GM18511 (cell line): ENCODE results near the gene GRIP2.

Source experiments
- ATAC-seq: cut with Tn5 transposase; IDR thresholded peaks from one replicate; pipeline ENCODE4 v1.9.1; 2021; ENCODE audit warnings: mild to moderate bottlenecking, moderate library complexity; ENCODE audit not compliant: unreplicated experiment

Gene GRIP2

GRCh38 chr3:14562121-14562890 is 22.2 kb upstream of the GRIP2 start:
- no peak for ATAC-seq

DNA sequence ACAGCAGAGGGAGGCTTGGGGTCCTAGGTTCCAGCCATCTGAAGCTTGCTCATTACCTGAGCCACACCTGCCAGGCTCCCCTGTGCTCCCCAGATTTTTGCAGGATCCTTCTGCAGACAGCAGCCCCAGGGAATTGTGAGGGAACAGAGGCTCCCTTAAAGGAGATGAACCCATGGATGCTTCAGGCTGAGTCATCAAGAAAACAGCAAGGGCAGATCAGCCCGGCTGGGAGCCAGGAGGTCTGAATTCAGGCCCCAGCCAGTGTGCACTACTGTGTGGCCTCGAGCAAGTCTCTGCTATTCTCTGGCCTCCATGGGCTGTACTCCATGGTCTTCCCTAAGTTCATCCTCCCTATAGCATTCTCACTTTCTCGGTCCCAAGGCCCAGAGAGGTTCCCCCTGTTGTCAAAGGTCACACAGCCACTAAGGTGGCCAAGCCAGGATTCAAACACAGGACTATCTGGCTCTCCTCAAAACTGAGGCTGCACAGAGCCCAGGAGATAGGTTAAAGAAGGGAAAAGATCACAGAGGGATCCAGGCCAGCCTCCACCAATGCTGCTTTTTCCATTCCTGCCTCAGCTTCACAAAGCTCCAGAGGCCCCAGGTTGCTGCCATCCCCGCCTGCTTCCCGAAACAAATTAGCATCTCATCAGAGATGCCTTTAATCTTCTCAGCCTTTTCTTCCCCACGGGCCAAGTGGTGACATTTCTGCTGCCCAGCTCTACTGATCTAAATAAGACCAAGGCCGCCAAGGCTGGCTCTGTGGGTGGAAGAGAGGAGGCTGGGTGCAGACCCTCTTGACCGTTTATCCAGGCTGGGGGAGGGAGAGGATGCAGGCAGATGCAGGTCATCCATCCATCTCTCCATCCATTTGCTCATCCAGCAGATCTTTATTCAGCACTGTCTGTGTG is 21.2 kb upstream of the GRIP2 start:
- ATAC-seq, result no peak

DNA sequence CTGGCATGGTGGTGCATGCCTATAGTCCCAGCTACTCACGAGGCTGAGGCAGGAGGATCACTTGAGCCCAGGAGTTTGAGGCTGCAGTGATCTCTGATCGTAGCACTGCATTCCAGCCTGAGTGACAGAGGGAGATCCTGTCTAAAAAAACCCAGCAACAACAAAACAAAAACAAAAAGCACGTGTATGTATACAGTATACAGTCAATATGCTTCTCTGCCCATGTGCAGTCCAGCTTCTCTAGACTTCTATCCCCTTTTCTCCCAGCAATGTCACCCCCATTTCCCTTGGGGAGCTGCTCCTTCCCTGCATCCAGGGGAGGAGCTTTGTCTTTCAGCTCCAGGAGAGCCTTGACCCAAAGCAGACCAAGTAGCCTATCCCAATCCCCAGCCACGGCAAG is 20.0 kb upstream of the GRIP2 start:
- ATAC-seq, result no peak

GRCh38 chr3:14558029-14558428 is 17.9 kb upstream of the GRIP2 start:
- no peak for ATAC-seq

- no peak for ATAC-seq
Measured at GRCh38 chr3:14555835-14556234, 15.7 kb upstream of the GRIP2 start.

DNA sequence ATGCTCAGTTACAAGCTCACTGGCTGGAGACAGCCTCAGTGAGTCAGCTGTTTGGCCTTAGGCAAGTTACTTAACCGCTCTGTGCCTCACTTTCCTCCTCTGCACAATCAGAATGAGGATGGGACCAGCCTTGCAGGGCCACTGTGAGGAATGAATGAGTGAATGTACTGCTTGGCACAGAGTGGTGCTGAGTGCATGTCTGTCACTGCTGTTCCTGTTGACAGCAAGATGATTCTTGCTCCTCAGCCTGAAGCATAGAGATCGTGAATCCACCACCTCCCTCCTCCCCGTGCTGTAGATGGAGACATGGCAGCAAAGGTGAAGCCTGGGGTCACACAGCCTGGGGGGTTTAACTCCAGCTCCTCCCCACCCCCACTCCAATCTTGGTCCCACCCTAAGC is 14.6 kb upstream of the GRIP2 start:
- no peak for ATAC-seq

DNA sequence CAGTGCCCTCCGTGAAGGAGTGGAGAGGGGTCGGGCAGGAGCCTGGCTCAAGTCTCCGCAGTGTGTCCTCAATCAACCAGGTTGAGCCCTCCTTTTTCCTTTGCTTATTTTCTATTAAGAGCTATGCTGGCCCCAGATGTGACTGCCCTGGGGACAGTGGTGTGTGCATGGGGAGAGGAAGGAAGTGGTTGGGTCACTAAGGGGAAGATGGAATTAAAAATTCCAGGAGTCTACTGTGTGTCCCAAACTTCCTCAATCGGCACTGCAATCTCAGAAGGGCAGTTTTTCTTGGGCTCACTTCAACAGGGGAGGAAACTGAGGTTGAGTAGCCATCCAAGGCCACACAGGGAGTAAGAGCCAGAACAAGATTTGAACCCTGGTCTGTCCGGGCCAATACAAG is 13.7 kb upstream of the GRIP2 start:
- ATAC-seq, result no peak

DNA sequence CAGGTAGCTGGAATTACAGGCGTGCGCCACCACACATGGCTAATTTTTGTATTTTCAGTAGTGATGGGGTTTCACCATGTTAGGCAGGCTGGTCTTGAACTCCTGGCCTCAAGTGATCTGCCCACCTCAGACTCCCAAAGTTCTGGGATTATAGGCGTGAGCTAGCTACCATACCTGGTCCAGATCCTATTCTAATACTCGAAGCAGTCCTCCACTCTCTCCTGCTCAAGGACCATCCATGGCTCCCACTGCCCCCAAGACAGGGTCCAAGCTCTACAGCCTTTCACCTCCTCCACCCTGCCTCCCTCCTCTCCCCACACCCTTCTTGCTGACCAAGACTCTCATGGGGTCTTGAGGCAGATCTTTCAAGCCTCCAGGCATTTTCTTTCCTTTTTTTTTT is 12.6 kb upstream of the GRIP2 start:
- no peak for ATAC-seq

GRCh38 chr3:14552041-14552648 is 12.0 kb upstream of the GRIP2 start:
- no peak for ATAC-seq

DNA sequence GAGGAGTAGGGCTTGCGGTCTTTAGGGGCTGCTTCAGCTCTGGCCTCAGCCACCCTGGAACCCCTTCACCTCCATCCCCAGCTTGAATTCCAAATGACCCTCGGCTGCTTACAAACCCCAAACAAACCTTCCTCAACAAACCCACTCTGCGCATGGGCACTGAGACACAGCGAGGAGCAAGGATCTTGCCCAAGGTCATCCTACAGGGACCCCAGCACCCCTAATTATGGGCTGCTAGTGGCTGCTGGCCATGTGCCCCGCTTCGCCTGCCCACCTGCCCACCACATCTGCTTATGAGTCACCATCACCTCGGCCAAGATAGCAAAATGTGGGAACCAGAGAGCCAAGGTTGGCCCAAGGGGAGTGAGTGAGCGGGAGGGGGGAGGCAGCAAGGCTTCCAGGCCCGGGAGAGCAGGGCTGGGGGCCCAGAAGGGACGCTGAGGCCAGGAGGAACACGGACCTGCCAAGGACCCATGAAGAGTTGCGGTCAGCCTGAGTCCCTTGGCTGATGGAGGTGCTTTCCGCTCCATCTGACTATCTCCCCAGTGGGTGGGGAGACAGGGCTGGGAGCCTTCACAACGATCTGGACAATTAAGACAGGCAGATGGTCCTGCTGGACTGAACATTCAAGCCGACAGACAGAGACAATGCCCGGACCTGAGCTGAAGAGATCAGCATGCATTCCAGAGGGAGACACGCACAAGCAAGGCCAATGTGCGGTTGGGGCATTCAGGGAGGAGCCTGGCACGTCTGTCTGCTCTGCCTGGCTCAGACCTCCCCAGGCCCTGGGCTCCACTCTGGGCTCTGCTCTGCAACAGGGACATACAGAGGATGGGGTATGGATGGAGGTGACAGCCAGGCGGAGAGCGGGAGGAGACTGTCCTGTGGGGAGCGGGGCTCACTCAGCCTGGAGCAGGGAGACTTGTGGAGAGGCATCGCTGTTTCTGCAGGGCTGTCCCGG is 10.8 kb upstream of the GRIP2 start:
- no peak for ATAC-seq

GRCh38 chr3:14550181-14550580 is 10.0 kb upstream of the GRIP2 start:
- ATAC-seq, result no peak

- ATAC-seq, result no peak
Measured at GRCh38 chr3:14549256-14549919, 9.2 kb upstream of the GRIP2 start.

GRCh38 chr3:14548321-14548729 is 8.2 kb upstream of the GRIP2 start:
- ATAC-seq, result no peak

- no peak for ATAC-seq
Measured at GRCh38 chr3:14547693-14548092, 7.6 kb upstream of the GRIP2 start.

GRCh38 chr3:14546041-14546440 is 5.9 kb upstream of the GRIP2 start:
- no peak for ATAC-seq

DNA sequence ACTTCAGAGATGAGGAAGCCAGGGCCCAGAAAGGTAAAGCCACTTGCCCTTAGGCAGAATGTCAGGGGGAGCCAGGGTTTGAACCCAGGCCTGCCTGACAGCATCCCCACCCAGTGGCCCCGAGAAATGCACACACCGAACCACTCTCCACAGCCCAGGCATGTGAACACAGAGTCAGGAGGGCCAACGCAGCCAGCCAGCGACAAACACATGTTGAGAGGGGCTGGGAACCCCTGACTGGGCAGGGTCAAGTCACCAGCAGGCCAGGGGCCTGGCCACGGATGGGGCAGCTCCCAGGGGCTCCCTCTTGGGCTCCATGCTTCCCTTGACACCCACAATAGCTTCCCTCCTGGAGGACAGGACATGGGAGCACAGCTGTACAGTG is 5.1 kb upstream of the GRIP2 start:
- no peak for ATAC-seq

GRCh38 chr3:14544282-14545250 is 4.4 kb upstream of the GRIP2 start:
- no peak for ATAC-seq

DNA sequence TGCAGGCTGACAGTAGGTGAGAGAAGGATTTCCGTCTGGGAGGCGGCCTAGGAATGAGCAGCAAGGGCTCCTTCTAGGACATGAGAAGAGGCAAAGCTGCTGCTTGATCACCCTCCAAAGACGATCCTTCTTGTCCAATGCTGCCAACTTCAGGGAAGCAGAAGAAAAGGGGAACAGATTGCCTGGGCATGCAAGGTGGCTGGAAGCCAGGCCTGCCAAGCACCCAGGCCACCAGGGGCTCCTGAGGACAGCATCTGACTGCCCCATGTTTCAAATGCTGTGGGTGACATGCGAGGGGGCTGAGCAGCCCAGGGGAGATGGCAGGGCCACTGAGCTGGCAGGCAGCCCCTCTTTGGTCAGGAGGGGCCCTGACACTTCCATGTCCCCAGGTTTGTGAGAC is 3.3 kb upstream of the GRIP2 start:
- ATAC-seq, result no peak

- ATAC-seq, result no peak
Measured at GRCh38 chr3:14542656-14543055, 2.5 kb upstream of the GRIP2 start.
